ENCODE measurements around the gene FAM210A. TPM values are rescaled to one million over a fixed set of nuclear protein-coding genes. Genes with fewer than 3 reads are reported as not detected.

The FAM210A gene
- total RNA-seq, 1 experiment from 2014 or later, result 26.2 TPM

- ATAC-seq (no peak), DNase-seq (ENCODE audit: low read depth, low spot score) (no peak)
- Histone ChIP-seq H3K9me3 (ENCODE audit: control insufficient read depth in 1 of 2, insufficient read depth in 1 of 2, low read depth in 1 of 2, low read length in 2 of 2) (no peaks in the 10 kb centered on the region), H3K36me3 (ENCODE audit: control insufficient read depth in 1 of 2, insufficient read depth in 2 of 2, low read length in 2 of 2) (peaks cover 0 to 4% of the 10 kb centered on the region in 2 experiments; a peak in 1 of 4 replicates), H2AFZ (ENCODE audit: low read depth, low read length, poor library complexity, severe bottlenecking) (no peak overlapping the region), H4K20me1 (ENCODE audit: insufficient read depth) (no peaks in the 10 kb centered on the region), H3K27me3 (ENCODE audit: insufficient read depth, low read length) (no peaks in the 10 kb centered on the region), H3K9ac (ENCODE audit: low read length) (no peak overlapping the region), H3K4me3 (replicated peaks in 1 of 2; ENCODE audit: low read depth in 1 of 2, low read length in 2 of 2) (no peak overlapping the region), H3K4me2 (ENCODE audit: low read length) (no peak overlapping the region), H3K27ac (ENCODE audit: low read depth, low read length) (no peak overlapping the region), H3K9me2 (ENCODE audit: insufficient read depth) (no peaks in the 10 kb centered on the region), H3K79me2 (ENCODE audit: insufficient read depth, low read length) (peaks cover 9% of the 10 kb centered on the region), H3K4me1 (ENCODE audit: control insufficient read depth in 1 of 2, insufficient read depth in 2 of 2, low read length in 2 of 2) (0 out of 4 replicates have a peak, but pooled peaks cover 0 to 2% of the 10 kb centered on the region in 2 experiments)
- TF ChIP-seq POLR2A (IDR thresholded peaks at IDR 0.05; ENCODE audit: borderline replicate concordance, extremely low read depth, insufficient read depth, insufficient read length), result no peak
- no peak for TF ChIP-seq RAD21 (IDR thresholded peaks at IDR 0.05; ENCODE audit: low read depth)
- TF ChIP-seq JUND (IDR thresholded peaks at IDR 0.05), result no peak
- no peak for TF ChIP-seq SIN3A (IDR thresholded peaks at IDR 0.05; ENCODE audit: low read depth)
- ChIA-PET CTCF (no interaction called here), POLR2A (no interaction called here), RAD21 (ENCODE audit: low non-redundant PET in 1 of 2, low total read pairs in 2 of 2, uncharacterized antibody in 2 of 2, unreplicated experiment in 2 of 2) (no interaction called here)
- intact Hi-C loops (cut with micrococcal nuclease), result no loop called here
- BruUV-seq (replicated peaks), result no TSS peak
Measured at GRCh38 chr18:13661779-13662256, 64.5 kb downstream of the FAM210A start.

GRCh38 chr18:13661051-13661778 is 65.1 kb downstream of the FAM210A start:
- ChIA-PET CTCF (no interaction called here), POLR2A (no interaction called here)

More at GRCh38 chr18:13661051-13661778, 65.1 kb downstream of the FAM210A start:
- no peaks in the 10 kb centered on the region for H3K27me3 ChIP-seq (ENCODE audit: insufficient read depth, low read length)
- H3K27ac ChIP-seq (ENCODE audit: low read depth, low read length), result no peak overlapping the region
- H2AFZ ChIP-seq (ENCODE audit: low read depth, low read length, poor library complexity, severe bottlenecking), result no peak overlapping the region
- peaks cover 0 to 3% of the 10 kb centered on the region in 2 experiments; a peak in 1 of 4 replicates for H3K36me3 ChIP-seq (ENCODE audit: control insufficient read depth in 1 of 2, insufficient read depth in 2 of 2, low read length in 2 of 2)
- intact Hi-C loops (cut with micrococcal nuclease), result no loop called here
- H3K4me2 ChIP-seq (ENCODE audit: low read length), result no peak overlapping the region
- H3K9ac ChIP-seq (ENCODE audit: low read length), result no peak overlapping the region
- 0 out of 4 replicates have a peak, but pooled peaks cover 0 to 2% of the 10 kb centered on the region in 2 experiments for H3K4me1 ChIP-seq (ENCODE audit: control insufficient read depth in 1 of 2, insufficient read depth in 2 of 2, low read length in 2 of 2)
- no peaks in the 10 kb centered on the region for H3K9me2 ChIP-seq (ENCODE audit: insufficient read depth)
- no TSS peak for BruUV-seq (replicated peaks)
- H3K9me3 ChIP-seq (ENCODE audit: control insufficient read depth in 1 of 2, insufficient read depth in 1 of 2, low read depth in 1 of 2, low read length in 2 of 2), result no peaks in the 10 kb centered on the region
- DNase-seq (ENCODE audit: low read depth, low spot score), result no peak
- TF ChIP-seq EZH2phosphoT487 (IDR thresholded peaks at IDR 0.05; ENCODE audit: borderline replicate concordance) (no peak), ZBTB33 (IDR thresholded peaks at IDR 0.05; ENCODE audit: extremely low read depth, insufficient replicate concordance, low read length) (no peak), ZNF274 (IDR thresholded peaks at IDR 0.05; ENCODE audit: low read depth, low read length) (no peak)
- RAD21 ChIA-PET (ENCODE audit: low non-redundant PET in 1 of 2, low total read pairs in 2 of 2, uncharacterized antibody in 2 of 2, unreplicated experiment in 2 of 2), result no interaction called here
- no peak for ATAC-seq
- peaks cover 9% of the 10 kb centered on the region for H3K79me2 ChIP-seq (ENCODE audit: insufficient read depth, low read length)
- no peaks in the 10 kb centered on the region for H4K20me1 ChIP-seq (ENCODE audit: insufficient read depth)
- H3K4me3 ChIP-seq (replicated peaks in 1 of 2; ENCODE audit: low read depth in 1 of 2, low read length in 2 of 2), result no peak overlapping the region

Measured in HCT116 (cell line).